Myocyte (in vitro differentiated cells): Measurements from ENCODE around the gene INSL6. TPM values are rescaled to one million over a fixed set of nuclear protein-coding genes. Genes with fewer than 3 reads are reported as not detected.
A peak's percentile ranks its signal among the peaks of the same experiment; 100 is the strongest.
"Not testable (repeated sequence)": the region's sequence is repeated elsewhere in the genome, so short reads cannot be mapped to it uniquely, and the experiment has no call there.

ENCODE experiments used
- DNase-seq: peaks from one replicate; pipeline ENCODE4 v3.0.0-alpha.2; 2012; ENCODE audit warnings: low read depth
- polyA plus RNA-seq: library from polyadenylated mRNA; unstranded; fragments of >200 nt; gene quantifications from one replicate; pipeline ENCODE4 v1.2.1, GENCODE V29; 2012; ENCODE audit warnings: missing spikeins
- total RNA-seq: library from RNA; depleted of rRNA; stranded (reverse); fragments of >200 nt; gene quantifications from 2 replicates; pipeline ENCODE4 v1.2.3, GENCODE V29; 2014

Gene INSL6, protein sequence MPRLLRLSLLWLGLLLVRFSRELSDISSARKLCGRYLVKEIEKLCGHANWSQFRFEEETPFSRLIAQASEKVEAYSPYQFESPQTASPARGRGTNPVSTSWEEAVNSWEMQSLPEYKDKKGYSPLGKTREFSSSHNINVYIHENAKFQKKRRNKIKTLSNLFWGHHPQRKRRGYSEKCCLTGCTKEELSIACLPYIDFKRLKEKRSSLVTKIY
- total RNA-seq = not detected in 2 replicates
- not detected for polyA plus RNA-seq

DNA sequence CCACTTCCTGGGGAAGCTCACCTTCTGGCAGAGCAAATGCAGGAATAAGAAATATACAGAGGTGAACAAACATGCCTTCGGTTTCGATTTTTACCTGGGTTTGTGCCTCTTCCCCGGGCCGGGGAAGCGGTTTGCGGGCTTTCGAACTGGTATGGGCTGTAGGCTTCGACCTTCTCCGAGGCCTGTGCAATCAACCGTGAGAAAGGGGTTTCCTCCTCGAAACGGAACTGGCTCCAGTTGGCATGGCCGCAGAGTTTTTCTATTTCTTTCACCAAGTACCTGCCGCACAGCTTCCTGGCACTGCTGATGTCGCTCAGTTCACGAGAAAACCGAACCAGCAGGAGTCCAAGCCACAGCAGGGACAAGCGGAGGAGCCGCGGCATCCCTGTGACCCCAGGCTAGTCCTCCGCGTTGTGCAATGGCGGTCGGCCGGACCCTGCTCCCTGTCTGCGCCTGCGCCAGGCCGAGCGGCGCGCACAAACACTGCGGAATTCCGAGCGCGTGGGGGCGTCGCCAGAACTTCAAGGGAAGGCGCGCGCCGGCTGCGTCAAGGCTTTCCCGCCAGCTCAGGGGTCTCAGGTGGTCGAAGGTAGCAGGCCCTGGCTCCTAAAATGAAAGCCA is at the start of gene INSL6:
Gene INSL6 (minus strand): TSS at position 420 of the 621 bp plus-strand sequence. CDS start 37 bp downstream, at position 383.
- no peak for DNase-seq

DNA sequence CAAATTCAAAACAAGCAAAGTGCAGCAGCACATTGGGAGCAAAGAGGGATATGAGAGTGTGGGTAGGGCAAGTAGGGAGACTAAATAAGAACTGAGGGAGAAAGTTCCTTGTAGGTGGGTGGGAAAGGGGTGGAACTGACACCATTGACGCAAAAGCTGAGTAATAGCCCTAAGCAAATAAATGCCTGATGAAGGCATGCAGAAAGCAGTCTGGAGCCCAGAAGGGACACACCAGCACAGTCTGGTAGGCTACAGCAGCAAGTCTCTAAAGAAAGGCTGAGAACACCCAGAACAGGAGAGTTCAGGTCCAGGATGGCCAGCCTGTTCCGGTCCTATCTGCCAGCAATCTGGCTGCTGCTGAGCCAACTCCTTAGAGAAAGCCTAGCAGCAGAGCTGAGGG is 45.8 kb upstream of the INSL6 start, which contains the start of gene INSL4:
Gene INSL4 (plus strand): TSS at position 208 of the 400 bp plus-strand sequence. CDS start 105 bp downstream, at position 313.
- DNase-seq = no peak

- DNase-seq = no peak
Measured at GRCh38 chr9:5230554-5230953, 45.1 kb upstream of the INSL6 start.

- DNase-seq = no peak
Measured at GRCh38 chr9:5205071-5205470, 19.6 kb upstream of the INSL6 start.

- no peak for DNase-seq
Measured at GRCh38 chr9:5195463-5195862, 10.0 kb upstream of the INSL6 start.

- no peak for DNase-seq
Measured at GRCh38 chr9:5193345-5193744, 7.9 kb upstream of the INSL6 start.

DNA sequence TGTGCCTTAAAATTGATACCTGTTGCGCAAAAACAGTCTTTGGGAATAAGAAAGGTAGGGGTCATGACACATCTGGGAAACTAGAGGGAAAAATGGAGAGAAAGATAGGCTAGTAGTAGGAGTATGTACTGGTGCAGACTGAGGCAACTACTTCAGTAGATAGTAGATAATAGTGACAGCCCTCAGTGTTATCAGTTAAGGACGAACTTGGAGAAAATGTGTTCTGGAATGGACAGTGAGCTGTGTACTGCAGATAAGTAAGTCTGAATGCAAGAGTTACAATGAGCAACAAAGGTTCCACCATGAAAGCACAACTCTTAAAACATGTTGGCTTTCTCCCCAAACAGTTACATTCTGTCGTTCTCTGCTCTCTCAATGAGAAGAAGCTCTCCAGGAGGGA is 6.5 kb upstream of the INSL6 start:
- DNase-seq = no peak

DNA sequence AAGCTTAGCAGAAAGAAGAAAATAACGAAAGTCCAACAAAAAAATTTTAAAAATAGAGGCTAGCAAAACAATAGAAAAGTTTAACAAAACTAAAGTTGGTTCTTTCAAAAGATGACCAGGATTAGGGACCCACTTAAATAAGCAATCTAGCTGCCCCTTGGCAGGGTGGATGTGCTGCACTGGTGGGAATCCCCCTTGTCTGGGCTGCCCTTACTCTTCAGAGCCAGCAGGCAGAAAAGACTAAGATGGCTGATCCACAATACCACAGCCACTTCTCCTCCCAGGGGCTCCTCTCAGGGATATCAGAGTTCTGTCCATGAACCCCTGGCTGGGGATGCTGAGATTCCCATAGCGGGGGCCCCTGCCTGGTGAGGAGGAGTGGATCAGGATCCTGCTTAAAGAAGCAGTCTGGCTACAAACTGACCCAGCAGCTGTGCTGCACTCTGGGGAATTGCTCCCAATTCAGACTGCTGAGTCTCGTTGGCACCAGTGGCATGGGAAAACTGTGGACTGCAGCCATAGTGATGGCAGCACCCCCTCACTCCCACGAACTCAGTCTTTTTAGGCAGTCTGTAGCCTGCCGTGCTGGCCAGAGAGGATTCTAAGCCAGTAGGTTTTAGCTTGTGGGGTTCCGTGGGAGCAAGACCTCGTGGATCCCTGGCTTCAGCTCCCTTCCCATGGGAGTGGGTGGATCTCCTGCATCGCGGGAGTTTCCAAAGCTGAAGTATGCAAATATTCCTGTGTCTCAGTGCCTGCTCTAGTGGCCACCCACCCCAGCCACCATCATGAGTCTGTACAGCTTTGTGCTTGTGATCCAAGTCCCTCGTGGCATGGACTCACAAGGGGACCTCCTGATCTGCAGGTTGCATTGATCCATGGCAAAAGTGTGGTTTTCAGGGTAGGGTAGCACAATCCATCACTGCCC is 2.9 kb upstream of the INSL6 start:
- peak; percentile 34 for DNase-seq

- peak; percentile 67 for DNase-seq
Measured at GRCh38 chr9:5186416-5187169, 1.2 kb upstream of the INSL6 start.

DNA sequence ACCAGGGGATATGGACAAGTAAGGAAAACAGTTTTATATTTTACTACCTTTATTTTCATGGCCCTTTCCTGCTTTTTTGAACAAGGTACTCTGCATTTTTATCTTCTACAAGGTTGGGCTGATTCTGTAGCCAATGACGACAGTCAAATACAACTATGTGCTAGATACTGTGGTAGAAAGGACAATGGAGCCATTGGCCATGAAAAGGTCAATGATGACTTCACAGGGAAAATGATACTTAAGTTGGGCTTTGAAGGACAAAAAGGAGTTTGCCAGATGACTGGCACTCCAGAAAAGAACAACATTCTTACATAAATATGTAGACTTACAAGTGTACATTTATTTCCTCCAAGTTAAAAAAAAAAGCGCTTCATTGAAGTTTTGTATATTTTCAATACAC is 663 bp downstream of the INSL6 start:
- DNase-seq = no peak

- DNase-seq = not testable (repeated sequence)
Measured at GRCh38 chr9:5180631-5181030, 4.8 kb downstream of the INSL6 start.

- peak; percentile 73 for DNase-seq
Measured at GRCh38 chr9:5178126-5178805, 7.2 kb downstream of the INSL6 start.

GRCh38 chr9:5146241-5146640 is 39.2 kb downstream of the INSL6 start:
- DNase-seq = no peak

GRCh38 chr9:5144217-5144616 is 41.2 kb downstream of the INSL6 start:
- no peak for DNase-seq

- no peak for DNase-seq
Measured at GRCh38 chr9:5140151-5140550, 45.3 kb downstream of the INSL6 start.

- no peak for DNase-seq
Measured at GRCh38 chr9:5122516-5122915, 62.9 kb downstream of the INSL6 start.

DNA sequence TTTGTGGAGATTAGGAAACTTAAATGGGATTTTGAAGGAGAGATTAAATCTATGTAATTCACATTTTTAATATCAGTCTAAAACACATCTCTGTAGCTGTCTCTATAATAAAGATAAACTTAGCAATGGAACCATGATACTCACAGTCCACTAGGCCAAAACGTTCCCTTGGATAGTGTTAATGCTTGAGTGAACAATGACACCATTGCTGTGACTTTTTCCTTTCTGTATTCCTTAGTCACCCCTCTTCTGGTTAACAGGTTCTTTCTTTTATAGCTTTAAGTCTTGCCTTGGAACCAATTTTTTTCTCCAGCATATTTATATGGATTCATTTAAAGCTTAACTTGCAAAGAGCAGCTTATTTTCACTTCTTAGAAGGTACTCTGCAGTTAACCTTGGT is 63.3 kb downstream of the INSL6 start:
- no peak for DNase-seq

- DNase-seq = no peak
Measured at GRCh38 chr9:5113994-5114748, 71.3 kb downstream of the INSL6 start.
